Neural cell (in vitro differentiated cells): ENCODE measurements around the gene ABAT.

Experiments
- CTCF ChIP-seq: fragments of 450-650 bp; IDR thresholded peaks from 2 replicates; pipeline ENCODE4 v1.5.1; 2014; ENCODE audit warnings: antibody characterized with exemption, mild to moderate bottlenecking, moderate library complexity; ENCODE audit not compliant: poor library complexity, severe bottlenecking
- EP300 ChIP-seq: fragments of 450-650 bp; conservative IDR thresholded peaks from 2 replicates; pipeline ENCODE4 v1.6.1; 2014; ENCODE audit warnings: antibody characterized with exemption, mild to moderate bottlenecking, moderate library complexity; ENCODE audit not compliant: poor library complexity, severe bottlenecking
- EZH2 ChIP-seq: fragments of 200-600, 300-800 bp; shearing (Covaris generic), sonication (generic); IDR thresholded peaks from 2 replicates; pipeline ENCODE4 v1.6.1; 2014; ENCODE audit warnings: antibody characterized with exemption, low read length, borderline replicate concordance, mild to moderate bottlenecking; ENCODE audit not compliant: insufficient read depth, poor library complexity, severe bottlenecking
- MXI1 ChIP-seq: fragments of 450-650 bp; conservative IDR thresholded peaks from 2 replicates; pipeline ENCODE4 v1.6.1; 2014; ENCODE audit warnings: antibody characterized with exemption, mild to moderate bottlenecking; ENCODE audit not compliant: poor library complexity, severe bottlenecking
- POLR2AphosphoS5 ChIP-seq: IDR thresholded peaks from 2 replicates; pipeline ENCODE4 v1.6.1; 2012
- RAD21 ChIP-seq: fragments of 450-650 bp; conservative IDR thresholded peaks from 2 replicates; pipeline ENCODE4 v1.6.1; 2014; ENCODE audit warnings: antibody characterized with exemption, mild to moderate bottlenecking, moderate library complexity
- SMC3 ChIP-seq: fragments of 450-650 bp; conservative IDR thresholded peaks from 2 replicates; pipeline ENCODE4 v1.6.1; 2014; ENCODE audit warnings: antibody characterized with exemption, mild to moderate bottlenecking, moderate library complexity; ENCODE audit not compliant: poor library complexity
- TAF1 ChIP-seq: IDR thresholded peaks from 2 replicates; pipeline ENCODE4 v1.6.1; 2012; ENCODE audit warnings: low read depth
- TF ChIP-seq, protein P1 (sequence below): IDR thresholded peaks from 2 replicates; pipeline ENCODE4 v1.6.1; 2012; ENCODE audit warnings: borderline replicate concordance

GRCh38 chr16:8686879-8687278 is 12.5 kb downstream of the ABAT start:
- TF ChIP-seq CTCF (no peak), POLR2AphosphoS5 (no peak), MXI1 (no peak), SMC3 (no peak), EP300 (no peak), EZH2 (no peak), TAF1 (no peak), RAD21 (no peak)
- TF ChIP-seq, protein P1, sequence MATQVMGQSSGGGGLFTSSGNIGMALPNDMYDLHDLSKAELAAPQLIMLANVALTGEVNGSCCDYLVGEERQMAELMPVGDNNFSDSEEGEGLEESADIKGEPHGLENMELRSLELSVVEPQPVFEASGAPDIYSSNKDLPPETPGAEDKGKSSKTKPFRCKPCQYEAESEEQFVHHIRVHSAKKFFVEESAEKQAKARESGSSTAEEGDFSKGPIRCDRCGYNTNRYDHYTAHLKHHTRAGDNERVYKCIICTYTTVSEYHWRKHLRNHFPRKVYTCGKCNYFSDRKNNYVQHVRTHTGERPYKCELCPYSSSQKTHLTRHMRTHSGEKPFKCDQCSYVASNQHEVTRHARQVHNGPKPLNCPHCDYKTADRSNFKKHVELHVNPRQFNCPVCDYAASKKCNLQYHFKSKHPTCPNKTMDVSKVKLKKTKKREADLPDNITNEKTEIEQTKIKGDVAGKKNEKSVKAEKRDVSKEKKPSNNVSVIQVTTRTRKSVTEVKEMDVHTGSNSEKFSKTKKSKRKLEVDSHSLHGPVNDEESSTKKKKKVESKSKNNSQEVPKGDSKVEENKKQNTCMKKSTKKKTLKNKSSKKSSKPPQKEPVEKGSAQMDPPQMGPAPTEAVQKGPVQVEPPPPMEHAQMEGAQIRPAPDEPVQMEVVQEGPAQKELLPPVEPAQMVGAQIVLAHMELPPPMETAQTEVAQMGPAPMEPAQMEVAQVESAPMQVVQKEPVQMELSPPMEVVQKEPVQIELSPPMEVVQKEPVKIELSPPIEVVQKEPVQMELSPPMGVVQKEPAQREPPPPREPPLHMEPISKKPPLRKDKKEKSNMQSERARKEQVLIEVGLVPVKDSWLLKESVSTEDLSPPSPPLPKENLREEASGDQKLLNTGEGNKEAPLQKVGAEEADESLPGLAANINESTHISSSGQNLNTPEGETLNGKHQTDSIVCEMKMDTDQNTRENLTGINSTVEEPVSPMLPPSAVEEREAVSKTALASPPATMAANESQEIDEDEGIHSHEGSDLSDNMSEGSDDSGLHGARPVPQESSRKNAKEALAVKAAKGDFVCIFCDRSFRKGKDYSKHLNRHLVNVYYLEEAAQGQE = no peak
